Stimulated activated CD8-positive, alpha-beta memory T cell treated with anti-CD3 and anti-CD28 coated beads, Interleukin-12 subunit alpha, Interleukin-12 subunit beta, amount 100 ng/mL, for 24 hours (primary cell): ENCODE results near the gene NOS1AP.

Source experiments
- DNase-seq: peaks from one replicate; pipeline ENCODE4 v3.0.0-alpha.2; 2020; ENCODE audit errors: extremely low read depth

NOS1AP gene

DNA sequence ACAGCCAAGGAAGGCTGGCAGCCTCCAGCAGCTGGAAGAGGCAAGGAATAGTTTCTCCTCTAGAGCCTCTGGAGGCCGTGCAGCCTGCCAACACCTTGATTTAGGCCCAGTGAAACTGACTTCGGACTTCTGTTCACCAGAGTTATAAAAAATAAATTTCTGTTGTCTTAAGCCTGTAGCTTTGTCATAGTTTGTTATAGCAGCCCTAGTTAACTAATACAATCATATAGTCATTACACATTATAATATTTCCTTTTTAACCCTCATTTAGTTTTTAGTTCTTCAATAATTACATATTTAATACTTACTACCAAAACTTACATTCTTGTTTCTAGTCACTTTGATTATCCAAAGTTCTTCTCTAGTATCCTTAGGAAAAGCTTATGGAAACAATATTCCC is 20.3 kb downstream of the NOS1AP start:
- DNase-seq = no peak

DNA sequence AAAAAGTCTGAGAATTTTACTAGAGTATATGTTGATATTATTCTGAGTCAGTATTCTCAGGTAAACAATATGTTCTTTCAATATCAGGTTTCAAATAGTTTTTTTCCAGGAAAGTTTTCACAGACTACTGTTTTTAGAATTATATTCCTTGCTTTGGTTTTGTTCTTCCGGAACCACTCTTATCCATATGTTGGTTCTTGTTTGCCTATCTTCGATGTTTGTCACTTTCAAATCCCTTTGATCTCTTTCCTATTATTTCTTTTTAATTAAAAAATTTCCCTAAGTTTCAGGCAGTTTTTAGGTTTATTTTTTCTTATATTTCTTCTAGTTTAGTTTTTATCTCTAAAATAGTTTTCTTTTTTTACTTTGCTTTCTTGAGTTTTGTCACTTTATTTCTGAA is 20.9 kb downstream of the NOS1AP start:
- no peak for DNase-seq

- no peak for DNase-seq
Measured at GRCh38 chr1:162091681-162092524, 22.4 kb downstream of the NOS1AP start.

DNA sequence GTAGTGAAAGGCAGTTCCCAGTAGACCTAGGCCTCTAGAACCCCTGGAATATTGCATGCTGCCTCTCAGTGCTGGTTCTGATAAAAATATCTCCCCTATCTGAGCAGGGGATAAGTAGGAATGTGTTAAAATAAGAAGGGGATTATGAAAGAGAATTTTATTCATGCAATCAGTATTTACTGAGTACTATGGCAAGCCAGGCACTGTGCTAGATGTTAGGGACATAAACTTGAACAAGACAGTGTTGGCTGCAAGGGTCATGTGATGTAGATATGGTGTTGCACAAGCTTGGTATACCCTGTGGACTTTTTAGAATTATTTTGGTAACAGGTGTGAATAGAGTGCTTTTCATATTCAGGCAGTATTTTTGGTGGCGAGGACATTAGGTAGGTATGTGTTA is 23.6 kb downstream of the NOS1AP start:
- DNase-seq = no peak

- DNase-seq = no peak
Measured at GRCh38 chr1:162094271-162094670, 24.8 kb downstream of the NOS1AP start.

GRCh38 chr1:162094723-162095122 is 25.2 kb downstream of the NOS1AP start:
- no peak for DNase-seq

GRCh38 chr1:162107911-162108310 is 38.4 kb downstream of the NOS1AP start:
- DNase-seq = no peak

- no peak for DNase-seq
Measured at GRCh38 chr1:162108426-162108825, 38.9 kb downstream of the NOS1AP start.

DNA sequence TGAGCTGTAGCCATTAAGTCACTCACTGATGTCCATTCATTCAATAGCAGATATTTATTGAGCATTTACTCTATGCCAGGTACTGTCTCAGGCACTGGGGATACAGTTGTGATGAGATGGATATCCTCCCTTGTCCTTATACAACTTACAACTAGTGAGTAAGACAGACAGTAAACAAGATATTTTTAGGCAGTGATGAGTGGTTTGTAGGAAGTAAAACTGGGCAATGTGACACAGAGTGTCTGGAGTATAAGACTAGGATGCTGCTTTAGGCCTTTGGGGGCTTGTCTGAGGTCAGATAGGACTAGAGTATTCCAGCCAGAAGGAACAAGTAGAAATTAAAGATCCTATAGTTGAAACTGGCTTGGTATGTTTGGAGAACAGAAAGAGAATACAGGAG is 41.4 kb downstream of the NOS1AP start:
- no peak for DNase-seq

- DNase-seq = no peak
Measured at GRCh38 chr1:162111572-162111971, 42.1 kb downstream of the NOS1AP start.

DNA sequence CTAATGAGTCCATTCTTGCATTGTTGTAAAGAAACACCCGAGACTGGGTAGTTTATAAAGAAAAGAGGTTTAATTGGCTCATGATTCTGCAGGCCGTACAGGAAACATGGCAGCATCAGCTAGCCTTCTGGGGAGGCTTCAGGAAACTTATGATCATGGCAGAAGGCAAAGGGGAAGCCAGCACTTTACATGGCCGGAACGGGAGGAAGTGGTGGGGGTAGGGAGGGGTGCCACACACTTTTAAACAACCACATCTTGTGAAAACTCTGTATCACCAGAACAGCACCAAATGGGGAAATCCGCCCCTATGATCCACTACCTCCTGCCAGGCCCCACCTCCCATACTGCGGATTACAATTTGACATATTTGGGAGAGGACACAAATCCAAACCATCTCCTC is 43.9 kb downstream of the NOS1AP start:
- no peak for DNase-seq

DNA sequence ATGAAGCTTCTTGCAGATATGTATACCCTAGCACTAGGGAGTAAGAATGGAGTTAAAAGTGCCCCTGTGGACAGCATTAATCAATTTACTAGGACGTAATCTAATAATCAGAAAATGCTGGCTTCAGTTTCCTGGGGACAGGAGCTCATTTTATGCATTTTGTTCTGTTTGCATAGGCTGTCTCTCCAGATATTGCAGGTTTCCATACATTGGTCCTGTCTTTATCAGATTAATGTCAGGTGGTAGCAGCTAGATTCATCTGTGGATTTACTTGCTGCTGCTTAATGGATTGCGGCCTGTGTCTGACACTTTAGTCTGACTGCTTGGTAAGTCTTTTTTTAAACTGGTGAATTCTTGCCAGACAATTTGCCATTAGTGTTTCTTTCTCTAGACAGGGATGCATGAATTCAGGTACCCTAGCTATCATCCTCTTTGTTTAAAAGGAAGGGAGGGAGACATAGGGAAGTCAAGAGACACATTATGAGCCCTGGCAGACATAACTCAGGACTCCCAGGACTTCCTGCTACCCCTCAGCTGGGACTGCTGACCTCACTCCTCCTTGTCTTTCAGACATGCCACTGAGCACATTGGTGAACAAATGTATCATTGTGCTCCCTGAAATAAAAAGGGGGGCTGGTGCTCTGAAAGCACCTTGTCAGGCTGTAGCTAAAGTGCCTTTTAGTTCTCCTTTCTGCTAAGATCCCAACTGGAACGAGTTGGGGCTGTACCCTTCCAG is 47.7 kb downstream of the NOS1AP start:
- DNase-seq = no peak

DNA sequence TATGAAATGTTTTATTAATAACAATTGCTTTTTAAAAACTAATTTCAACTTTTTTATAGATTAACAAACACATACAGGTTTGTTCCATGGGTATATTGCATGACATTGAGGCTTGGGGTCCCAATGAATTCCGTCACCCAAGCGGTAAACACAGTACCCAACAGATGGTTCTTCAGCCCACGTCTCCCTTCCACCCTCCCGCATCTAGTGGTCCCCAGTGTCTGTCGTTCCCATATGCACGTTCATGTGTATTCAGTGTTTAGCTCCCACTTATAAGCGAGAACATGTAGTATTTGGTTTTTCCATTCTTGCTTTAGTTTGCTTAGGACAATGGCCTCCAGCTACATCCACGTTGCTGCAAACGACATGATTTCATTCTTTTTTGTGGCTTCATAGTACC is 48.6 kb downstream of the NOS1AP start:
- no peak for DNase-seq

DNA sequence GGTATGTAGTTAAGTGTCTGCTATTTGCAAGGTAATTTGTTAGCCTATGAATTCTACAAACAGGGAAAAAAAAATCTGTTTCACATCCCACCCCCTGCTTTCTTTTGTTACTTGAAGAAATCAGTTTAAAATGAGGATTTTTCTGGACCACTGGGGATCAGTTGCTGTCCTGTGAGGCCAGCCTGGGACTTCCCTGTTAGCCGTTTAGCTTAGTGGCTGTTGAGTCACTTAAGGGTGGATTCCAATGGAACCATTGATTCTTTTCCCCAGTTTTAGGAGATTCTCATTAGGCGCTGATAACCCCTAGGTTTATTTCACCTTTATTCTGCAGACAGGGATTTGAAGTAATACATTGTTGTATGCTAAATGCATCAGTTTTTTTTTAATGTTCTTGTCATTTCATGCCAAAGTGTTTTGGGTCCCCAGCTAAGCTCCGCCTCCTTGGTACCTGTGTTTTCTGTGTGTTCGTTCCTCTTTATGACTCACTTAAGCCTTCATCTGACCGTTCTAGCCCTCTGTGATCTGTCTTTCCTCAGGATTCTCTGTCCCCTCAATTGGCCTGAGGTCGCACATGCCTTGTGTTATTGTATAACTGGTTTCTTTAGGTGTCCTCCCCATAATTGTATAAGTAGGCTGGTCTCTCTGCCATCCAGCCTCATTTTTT is 59.3 kb downstream of the NOS1AP start:
- DNase-seq = no peak

- no peak for DNase-seq
Measured at GRCh38 chr1:162130308-162130707, 60.8 kb downstream of the NOS1AP start.

DNA sequence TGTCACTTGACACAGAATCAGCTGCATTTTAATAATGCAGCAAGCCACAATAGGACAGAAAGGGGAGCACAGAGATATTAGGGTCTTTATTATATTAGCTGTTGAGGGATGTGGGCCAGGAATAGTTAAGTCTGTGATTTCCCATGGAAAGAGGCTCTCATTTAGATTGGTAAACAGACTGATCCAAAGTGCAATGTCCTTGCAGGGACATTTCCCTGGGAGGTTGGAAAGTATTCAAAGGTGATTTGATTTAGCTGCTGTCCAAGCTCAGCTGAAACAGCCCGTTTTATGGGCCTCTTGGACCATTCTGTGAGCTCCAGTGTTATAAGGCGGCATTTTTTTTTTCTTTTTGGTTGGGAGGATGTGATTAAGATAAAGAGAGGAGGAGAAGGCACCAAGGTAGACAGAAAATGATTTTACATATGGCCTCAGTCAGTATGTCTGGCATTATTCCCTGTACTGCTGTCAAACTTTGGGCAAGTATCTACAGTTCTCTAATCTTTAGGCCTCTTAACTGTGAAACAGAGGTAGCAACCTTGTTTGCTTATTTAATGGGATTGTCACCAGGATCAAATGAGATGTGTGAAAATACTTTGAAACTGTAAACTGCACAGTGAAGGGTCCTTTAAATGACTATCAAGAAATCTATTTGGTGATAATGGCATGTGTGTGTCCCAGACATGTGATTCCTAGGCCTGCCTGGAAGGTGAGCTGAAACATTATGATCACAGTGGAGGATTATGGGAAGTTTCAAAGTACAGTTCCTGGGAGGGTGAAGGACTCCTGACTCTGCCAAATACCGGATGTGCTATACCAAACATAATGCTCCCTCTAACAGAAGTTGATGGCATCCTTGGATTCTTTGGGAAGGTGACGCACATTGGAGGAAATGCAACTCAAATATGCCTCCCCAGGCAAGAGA is 62.2 kb downstream of the NOS1AP start:
- no peak for DNase-seq

GRCh38 chr1:162133566-162133965 is 64.1 kb downstream of the NOS1AP start:
- no peak for DNase-seq

DNA sequence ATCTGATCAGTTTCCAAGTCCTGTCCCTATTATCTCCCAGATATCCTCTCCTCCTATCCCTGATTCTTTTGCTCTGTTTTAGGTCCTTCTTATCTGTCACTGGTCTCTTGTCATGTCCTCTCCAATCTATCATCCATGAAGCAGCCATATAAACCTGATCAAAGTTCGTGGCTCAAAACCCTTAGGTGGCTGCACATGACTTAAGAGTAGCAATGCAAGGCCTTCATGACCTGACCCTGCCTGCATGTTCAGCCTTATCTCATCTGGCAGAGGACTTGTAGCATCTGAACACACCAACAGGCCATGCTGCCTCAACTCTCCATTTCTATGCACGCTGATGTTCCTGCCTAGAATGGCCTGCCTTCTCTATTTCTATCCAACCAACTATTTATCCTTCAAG is 65.2 kb downstream of the NOS1AP start:
- no peak for DNase-seq

DNA sequence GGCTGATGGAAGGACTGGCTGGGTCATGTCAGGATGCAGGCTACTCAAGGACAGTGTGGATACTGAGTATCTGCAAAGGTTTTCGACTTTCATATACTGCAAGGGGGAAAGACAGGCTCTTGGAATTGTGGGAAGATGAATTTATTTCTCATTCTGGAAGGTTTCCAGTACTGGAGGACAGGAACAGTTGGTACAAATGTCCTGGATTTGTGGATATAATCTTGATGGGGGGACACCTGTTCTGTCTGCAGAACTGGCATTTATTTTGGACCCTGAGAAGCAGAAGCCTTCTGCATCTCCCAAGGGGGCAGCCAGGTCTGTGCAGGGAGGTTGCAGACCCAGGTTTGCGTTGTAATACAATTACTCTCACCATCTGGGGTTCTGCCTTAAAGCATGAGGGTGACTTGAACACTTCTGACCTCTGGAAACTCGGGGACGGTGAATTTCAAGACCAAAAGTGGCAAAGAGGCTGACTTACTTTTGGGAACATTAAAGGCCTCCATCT is 65.8 kb downstream of the NOS1AP start:
- DNase-seq = no peak

DNA sequence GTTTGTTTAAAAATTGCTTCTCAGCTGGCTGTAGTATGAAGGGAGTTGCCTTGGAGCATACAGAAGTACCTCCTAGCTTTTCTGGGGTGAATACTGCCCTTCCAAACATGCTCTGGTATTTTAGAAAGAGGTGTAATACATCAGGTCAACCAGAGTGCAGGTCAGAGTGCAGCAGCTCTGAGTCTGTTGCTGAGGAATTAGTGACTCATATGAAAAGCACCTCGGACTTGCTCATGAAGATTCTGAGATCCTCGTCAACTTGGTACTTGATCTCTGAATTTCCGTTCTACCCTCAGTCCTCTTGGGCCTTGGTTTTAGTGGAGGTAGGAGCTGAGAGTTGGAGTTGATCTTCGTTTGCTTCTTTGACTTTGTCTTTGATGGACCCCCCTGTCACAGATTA is 67.3 kb downstream of the NOS1AP start:
- no peak for DNase-seq

DNA sequence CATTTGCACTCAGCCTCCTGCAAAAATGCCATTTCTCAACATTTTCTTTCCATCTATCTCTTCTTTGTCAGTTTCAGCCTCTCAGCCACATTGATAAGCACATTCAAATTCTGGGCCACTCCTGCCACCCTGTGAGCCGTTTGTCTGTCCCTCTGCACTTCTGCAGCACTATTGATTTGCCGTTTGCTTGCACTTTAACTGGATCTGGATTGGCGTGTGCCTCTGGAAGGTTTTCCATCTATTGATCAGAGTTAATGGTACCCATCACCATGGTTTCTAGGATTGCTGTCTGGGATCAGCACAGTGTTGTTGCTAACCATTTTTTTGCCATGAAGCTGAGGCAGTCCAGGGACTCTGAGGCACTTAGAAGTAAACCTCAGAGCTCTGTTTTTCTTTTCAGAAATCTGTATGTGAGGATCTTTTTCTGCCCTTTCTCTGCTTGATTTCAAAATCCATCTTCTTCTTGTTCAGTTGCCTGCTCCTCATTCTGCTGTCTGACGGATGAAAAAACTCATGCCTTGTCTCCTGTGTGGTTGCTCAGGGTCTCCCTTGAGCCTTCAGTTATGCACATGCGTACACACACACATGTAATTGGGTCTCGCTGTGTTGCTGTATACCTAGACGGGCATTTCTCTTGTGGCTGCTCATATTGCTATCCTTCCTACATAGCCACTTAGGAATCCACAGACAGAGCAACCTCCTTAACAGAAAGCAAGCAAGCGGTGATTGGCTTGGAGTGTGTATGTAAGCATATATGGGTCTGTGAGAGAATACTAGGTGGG is 67.9 kb downstream of the NOS1AP start:
- no peak for DNase-seq
